GM21717 (cell line): ENCODE measurements around the gene NCR2.

Experiments
- ATAC-seq: cut with Tn5 transposase; IDR thresholded peaks from one replicate; pipeline ENCODE4 v1.9.1; 2021; ENCODE audit warnings: mild to moderate bottlenecking, moderate library complexity; ENCODE audit not compliant: unreplicated experiment

Gene NCR2

DNA sequence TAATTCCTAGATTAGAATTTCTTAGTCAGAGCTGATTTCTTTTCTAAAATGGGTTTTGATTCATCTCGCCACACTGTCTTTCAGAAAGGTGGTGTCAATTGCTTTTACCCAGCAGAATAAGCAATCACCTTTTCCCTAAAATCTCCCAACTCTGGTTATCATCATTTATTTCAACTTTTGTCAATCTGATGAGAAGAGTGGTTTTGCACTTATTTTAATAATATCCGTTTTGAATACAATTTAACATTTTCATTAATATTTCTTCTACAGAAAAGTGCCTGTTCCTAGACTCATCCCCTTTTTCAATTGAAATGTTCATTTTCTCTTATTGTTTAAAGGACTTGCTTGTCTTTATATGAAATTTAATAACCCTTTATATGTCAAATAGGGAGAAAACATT lies 8.2 kb upstream of the NCR2 start:
- ATAC-seq = no peak

DNA sequence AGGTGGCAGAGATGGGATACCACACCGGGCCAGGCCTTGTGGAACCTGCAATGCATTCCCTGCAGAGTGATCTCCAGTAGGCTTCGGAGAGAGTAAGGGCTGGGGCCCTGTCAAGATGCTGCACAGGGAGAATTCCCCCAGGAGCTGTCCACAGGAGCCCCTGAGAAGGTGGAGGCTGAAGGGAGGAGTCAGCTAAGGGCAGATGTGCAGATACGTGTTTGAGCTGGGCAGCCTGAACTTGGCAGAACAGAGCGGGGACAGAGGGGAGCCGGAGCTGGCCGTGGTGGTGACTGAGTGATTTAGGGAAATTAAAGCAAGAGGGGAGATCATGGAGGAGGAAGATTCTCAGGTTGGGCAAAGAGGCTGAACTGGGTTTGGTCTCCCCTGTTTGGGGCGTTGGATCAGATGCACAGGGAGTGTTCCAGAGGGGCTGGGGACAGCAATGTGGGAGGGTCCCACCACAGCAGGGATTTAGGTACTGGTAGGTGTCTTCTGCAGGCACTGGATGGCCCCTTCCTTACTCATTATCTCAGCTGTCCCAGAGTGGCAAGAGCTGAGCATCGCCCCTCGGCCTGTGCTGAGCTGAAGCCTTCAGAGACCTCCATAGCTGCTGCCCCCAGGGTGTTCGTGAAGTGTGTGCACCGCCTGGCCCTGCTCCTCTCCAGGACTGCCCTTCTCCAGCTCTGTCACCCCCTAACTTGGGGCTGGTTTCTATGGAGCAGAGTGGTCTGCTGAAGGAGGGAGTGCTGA lies 3.8 kb upstream of the NCR2 start:
- ATAC-seq = no peak

DNA sequence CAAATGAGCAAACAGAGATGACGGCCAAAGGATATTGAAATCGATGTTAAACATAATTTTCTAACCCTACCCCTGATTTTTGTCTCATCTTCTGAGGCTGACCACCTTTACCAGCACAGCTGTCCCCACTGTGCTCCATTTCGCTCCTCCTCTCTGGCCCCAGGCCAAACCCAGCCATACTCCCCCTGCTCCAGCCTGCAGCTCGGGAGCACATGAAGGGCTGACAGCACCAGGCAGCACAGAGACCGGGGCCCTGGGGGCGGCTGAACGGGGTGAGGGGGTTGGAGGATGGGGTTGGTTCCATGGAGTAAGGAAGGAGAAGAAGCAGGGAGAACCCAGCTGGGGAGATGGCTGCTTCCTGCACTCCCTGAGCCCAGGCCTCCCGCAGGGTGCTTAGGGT lies 3.2 kb upstream of the NCR2 start:
- ATAC-seq = no peak

DNA sequence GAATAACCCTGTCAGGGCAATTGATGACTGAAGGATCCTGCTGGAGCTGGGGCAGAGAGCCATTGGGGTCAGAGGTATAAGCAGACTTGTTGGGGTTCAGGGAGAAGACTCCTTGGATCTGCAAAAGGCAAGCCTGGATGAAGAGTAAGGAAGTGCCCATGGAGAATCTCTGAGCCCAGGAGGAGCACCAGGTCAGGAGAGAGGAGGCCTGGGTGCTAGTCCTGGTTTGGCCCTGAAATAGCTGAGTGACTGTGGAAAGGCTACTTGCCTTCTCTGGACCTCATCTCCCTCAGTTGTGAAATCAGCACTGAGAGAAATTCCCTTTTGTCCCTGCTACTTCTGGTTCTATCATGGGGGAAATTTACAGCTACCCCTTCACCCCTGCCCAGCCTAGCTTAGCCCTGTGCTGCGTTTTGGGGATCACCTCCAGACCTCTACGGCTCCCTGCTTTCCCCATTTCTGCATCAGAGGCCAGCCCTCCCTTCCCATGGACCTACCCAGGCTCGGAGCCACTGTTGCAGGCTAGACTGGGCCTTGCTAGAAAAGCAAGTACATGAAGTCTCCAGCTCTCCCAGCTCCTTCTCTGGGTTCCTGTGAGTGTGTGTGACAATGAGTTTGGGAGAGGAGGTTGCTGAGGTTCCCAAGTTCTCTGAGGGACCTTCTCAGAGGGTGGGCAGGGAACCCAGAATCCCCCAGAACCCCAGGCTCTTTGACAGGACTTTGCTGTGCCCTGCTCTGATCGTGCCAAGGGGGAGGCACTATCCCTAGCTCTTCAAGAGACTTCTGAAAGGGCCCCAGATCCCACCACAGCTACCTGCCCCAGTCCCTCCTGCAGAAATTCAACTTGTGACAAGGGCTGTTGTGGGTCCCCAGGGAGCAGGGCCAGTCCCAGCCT lies 2.3 kb upstream of the NCR2 start:
- ATAC-seq = no peak

DNA sequence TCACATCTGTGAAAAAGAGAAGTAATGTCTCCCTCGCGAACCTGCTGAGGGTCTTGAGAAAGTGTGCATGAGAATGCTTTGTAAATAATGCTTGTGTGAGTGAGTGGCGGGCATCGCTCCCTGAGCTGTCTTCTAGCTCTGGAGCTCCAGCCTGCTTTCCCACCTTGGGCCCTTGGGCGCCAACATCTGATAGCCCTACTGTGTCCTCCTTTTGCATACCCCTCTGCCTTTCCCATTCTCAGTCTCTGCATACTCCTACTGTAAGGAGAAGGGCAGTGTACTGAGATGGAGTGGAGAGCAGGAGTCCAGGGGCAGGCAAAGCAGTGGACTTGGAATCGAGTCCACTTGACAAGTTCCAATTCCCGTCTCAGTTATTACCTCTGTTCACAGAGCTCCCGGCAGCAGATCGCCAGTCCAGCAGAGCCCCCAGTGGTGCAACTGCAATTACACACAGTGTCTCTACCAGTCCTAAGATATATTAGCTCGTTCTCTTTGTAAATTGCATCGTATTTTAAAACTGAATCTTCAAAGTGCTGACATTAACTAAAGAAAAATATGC lies 847 bp upstream of the NCR2 start:
- peak; percentile 19 for ATAC-seq

DNA sequence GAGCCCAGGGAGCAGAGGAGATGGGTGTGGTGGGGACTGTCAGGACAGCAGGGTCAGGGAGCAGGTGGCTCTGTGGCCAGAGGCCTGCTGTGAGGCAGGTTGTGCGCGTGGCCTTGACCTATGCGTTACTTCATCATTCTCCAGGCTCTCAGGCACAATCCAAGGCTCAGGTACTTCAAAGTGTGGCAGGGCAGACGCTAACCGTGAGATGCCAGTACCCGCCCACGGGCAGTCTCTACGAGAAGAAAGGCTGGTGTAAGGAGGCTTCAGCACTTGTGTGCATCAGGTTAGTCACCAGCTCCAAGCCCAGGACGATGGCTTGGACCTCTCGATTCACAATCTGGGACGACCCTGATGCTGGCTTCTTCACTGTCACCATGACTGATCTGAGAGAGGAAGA lies 535 bp downstream of the NCR2 start:
- no peak for ATAC-seq

DNA sequence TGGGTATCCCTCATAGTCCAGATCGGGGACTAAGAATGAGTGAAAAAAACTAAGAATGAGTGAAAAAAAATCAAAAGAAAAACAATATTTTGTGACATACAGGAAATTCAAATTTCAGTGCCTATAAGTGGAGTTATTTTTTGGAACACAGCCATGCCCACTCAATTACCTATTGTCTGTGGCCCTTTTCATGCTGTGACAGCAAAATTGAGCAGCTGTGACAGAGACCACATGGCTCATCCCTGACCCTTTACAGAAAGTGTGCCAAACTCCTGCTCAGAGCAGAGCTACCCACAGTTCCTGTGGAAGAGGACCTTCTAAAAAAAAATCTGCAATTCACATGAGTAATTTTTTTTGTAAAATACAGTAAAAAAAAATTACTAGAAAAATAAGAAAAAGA lies 1.4 kb downstream of the NCR2 start:
- ATAC-seq = no peak

DNA sequence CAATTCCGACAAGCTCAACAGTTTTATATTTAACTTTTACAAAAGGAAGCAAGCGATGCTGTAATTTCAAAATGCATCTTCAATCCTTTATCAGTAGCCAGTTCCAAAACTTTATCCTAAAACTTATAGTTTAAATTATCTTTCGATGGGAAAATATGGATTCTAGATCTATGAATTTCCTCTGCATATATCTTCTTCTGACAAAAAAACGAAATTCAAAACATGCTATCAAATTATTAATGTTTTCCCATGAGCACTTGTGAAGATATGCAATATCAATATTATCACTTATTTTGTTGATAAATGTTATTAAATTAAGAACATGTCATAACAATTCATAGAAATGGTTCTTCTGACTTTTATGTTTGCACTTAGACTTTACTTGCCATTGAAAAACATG lies 2.3 kb downstream of the NCR2 start:
- ATAC-seq = no peak

DNA sequence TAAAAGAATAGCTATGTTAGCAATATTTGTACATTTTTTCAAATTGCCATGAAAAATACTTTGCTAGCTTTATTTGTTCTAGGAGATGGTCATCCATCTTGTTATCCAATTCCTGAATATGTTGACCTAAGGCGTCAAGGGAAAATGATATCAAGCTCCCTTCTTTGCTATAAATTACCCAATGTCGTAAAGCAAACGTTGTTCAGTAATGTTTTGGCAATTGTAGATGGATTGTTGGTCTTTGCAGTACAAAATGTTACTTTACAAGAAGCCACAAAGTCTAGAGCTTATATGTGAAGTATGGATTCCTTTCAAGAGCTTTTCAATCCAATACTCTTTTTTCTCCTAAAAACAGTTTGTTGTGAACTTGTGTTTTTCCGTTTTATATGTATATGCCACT lies 3.3 kb downstream of the NCR2 start:
- ATAC-seq = no peak

DNA sequence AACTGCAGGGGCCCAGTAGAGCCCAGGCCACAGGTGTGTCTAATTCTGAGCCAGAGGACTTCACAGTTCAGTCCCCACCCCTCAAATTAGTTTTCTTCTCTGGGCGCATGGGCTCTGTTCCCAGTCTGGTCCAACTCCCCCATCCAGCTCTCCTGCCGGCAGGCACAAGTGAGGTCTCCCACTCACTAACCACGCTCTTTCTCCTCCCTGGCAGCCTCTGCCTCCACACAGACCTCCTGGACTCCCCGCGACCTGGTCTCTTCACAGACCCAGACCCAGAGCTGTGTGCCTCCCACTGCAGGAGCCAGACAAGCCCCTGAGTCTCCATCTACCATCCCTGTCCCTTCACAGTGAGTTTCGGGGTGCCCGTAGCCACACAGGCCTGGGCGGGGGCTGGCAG lies 6.2 kb downstream of the NCR2 start:
- no peak for ATAC-seq

DNA sequence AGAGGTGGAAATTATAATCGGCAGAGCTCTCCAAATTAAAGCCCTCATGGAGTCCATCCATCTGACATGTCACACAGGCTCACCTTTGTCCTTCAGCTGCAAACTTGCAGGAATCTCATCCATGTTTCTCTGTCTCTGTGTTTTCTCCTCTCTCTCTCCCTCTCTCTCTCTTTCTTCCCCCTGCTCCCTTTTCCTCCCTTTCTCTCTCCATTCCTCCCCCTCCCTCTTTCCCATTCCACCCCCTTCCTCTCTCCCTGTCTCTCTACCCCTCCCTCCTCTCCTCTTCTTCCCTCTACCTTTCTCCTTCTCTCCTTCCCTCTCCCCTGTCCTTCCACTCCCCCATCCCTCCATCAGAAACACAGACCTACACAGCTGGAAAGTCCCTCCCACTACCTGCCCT lies 6.8 kb downstream of the NCR2 start:
- no peak for ATAC-seq

DNA sequence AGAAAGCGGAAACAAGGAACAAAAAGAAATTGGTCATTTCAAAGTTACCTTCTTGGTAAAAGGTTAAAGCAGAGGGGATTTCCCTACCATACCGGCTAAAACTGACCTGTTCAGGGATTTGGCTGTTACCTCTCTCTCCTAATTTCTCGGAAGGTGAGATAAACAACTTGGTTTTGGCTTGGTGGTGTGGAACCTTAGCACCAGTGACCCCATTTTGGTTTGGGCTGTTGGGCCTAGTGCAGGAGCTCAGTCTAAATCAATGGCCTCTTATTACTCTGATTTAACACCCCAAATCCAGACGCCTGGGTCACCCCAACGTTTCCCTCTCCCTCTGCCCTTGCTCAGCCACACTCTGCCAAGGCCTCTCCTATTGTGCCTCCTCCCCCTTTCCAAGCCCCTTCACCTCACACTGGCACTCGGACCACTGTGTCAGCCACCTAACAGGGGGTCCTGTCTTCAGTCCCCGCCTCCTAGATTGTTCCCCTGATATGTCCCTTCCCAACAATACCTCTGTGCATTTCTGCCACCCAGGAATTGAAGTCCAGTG lies 8.3 kb downstream of the NCR2 start:
- no peak for ATAC-seq

DNA sequence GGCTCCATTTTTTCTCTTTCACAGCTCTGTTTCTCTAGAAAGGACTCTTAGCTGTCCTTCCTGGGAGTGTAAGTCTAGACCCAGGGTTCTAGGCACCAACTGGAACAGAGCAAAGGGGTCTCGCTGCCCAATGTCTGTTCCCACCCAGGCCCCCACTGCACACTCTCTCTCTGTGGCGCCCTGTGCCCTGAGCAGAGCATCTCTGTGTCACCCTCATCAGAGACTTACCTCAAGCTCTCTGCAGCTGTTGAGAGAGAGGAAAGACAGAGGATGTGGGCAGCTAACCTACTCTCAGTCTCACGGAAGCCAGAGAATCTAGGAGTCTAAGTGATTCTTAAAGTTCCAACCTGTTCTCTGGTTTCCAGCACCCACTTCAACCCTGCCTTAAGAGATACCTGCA lies 9.5 kb downstream of the NCR2 start:
- ATAC-seq = no peak

DNA sequence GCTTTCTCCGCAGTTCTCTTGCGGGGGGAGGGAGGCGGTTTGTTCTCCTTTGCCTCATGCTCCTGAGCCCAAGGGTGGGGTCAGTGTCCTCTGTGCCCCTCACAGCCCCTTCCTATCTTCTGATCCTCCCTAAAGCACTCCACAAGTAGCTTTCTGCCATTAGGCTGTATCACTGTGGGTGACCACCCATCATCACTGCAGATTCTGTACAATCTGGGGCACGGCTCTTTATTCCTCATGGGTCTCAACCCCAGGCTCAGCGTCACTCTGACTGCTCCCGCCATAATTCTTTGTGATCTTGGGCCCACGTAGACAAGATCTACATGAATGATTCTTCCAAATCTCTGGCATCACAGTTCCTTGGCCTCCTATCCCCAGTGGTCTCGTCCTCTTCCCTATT lies 10.5 kb downstream of the NCR2 start:
- ATAC-seq = no peak

DNA sequence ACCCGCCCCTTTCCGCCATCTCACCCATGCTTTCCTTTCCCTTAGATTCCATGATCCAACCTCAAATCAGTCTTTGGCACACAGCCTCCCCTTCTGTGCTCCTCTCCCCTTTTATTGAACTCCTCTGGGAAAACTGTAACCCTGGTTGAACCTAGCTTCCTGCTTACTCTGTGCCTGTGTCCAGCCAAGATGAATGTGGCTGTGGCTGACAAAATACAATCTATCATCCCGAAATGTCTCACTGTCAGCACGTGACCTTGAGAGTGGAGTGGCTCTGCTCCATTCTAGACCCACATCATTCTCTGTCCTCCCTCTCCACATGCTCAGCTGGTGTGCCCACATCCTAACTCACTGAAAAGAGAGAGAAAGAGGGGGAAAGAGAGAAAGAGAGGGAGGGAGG lies 11.0 kb downstream of the NCR2 start:
- no peak for ATAC-seq

DNA sequence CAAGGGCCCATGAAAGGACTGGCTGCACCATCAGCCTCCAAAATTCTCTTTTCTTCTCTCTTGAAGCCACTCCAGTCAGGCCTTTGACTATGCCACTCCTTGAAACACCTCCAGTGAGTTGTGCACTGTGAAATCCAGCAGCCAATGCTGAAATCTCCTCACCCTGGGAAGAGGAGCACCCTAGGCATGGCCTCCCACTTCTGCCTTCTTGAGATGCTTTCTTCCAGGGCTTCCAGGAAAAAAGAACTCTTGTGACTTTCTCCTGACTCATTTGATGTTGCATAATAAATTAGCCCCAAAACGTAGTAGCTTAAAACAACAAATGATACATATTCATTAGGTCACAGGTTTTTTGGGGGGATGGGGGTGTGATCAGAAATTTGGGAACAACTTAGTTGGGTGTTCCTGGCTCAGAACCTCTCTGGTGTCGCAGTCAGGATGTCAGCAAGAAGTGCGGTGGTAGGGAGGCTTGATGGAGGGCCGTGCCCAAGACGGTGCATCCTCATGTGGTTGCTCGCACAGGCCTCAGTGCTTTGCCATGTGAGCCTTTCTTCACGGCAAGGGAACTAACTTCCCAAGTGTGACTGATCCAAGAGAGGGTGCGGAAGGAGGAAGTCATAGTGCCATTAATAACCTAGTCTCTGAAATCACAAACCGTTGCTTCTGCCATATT lies 12.1 kb downstream of the NCR2 start:
- no peak for ATAC-seq

DNA sequence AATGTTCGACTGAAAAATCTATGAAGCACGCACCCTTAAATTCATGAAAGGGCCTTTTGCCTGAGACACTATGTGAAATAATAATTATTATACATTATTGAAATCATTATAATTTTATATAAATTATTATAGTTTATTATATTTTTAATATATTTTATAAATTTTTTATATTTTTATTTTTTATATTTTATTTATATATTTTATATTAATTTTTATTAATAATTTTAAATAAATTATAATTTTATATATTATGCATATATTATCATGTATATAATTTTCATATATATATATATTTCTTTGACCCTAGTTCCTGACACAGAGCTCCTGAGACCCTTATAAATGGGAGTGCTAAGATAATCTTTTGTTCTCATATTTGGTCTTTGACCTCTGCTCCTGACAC lies 13.5 kb downstream of the NCR2 start:
- ATAC-seq = no peak

DNA sequence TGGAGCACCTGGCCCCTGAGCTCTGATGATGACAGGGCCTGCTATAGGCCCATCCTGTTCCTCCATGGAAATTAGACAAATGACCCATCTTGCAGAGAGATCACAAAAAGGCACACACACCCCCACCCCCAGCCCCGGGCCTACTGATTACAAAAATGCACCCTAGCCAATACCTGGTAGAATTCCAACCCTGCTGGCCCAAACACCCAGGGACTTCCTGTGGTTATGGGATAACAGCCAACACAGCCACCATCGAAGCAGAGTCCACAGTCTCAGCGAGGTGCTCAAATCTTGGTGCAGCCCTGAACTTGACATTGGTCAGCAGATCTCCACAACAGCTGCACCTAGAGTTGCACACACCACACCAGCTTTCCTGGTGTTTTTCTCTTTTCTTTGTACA lies 17.0 kb downstream of the NCR2 start:
- no peak for ATAC-seq

DNA sequence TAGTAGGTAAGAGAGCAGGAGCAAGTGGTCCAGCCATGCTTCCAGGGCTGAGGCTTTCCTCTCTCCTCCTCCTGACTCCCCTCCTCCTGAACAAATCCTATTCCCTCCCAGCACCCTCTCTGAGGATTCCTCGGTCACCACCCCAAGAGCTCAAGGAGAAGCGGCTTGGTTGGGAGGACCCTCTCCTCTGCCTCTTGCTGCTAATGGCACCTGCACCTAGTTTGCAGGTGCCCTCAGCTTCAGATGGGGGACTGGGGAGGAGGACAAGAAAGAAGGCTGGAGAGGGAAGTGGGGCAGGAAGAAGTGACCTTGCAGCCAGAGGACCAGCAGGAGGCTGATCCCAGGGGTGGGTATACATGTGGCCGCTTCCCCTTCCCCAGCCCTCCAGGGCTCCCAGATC lies 17.5 kb downstream of the NCR2 start:
- ATAC-seq = no peak

DNA sequence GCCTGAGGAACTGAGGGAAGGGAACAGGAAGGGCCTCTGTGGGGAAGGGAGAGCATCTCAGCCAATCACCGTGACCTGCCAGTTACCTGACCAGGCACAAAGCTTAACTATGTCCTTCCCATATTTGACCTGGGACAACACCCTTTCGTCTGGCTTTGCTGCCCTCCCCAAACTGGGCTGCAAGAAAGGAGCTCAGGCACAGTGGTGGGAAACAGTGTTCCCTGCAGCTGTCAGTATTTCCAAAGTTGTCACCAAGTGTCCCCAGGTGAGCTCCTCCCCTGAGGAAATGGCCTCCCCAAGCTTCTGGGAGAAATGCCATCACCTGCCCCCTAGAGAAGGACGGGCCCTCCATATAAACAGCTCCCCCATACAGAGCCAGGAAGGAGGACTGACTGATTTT lies 17.9 kb downstream of the NCR2 start:
- ATAC-seq = no peak

DNA sequence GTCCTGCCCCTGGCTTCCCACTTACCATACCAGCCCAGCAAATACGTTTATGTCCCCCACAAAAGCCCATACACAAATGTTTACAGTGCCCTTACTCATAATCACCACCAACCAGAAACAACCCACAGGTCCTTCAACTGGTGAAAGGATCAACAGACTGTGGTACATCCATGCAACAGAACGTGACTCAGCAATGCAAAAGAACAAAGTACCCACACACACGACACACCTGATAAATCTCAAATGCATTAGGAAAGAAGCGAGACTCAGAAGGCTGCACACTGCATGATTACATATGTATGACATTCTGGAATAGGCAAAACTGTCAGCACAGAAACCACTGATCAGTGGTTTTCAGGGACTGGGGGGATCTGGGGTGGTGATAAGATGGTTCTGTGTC lies 20.5 kb downstream of the NCR2 start:
- no peak for ATAC-seq
